ENCODE data around the gene PARK7.

- TF ChIP-seq, protein P1, sequence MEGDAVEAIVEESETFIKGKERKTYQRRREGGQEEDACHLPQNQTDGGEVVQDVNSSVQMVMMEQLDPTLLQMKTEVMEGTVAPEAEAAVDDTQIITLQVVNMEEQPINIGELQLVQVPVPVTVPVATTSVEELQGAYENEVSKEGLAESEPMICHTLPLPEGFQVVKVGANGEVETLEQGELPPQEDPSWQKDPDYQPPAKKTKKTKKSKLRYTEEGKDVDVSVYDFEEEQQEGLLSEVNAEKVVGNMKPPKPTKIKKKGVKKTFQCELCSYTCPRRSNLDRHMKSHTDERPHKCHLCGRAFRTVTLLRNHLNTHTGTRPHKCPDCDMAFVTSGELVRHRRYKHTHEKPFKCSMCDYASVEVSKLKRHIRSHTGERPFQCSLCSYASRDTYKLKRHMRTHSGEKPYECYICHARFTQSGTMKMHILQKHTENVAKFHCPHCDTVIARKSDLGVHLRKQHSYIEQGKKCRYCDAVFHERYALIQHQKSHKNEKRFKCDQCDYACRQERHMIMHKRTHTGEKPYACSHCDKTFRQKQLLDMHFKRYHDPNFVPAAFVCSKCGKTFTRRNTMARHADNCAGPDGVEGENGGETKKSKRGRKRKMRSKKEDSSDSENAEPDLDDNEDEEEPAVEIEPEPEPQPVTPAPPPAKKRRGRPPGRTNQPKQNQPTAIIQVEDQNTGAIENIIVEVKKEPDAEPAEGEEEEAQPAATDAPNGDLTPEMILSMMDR (conservative IDR thresholded peaks at IDR 0.05 in 1 of 2, IDR thresholded peaks at IDR 0.05 in 1 of 2; ENCODE audit: extremely low read depth in 1 of 2, insufficient read depth in 1 of 2, low read depth in 1 of 2, low read length in 2 of 2) = no peak
- TF ChIP-seq EZH2 (IDR thresholded peaks at IDR 0.05; ENCODE audit: borderline replicate concordance, low read length) = no peak
Measured at GRCh38 chr1:7916501-7916830, 45.0 kb upstream of the PARK7 start.
